ENCODE measurements around the gene JMJD4.

Gene JMJD4

GRCh38 chr1:227765261-227766014 lies 30.3 kb upstream of the JMJD4 start:
- intact Hi-C loops (cut with DNase I; ENCODE audit: low total_unique reads), result loop anchor here (10.0 kb wide), 1 partner anchor 319 kb away; the partner anchor contains the start of gene ARF1
- TF ChIP-seq CTCF (IDR thresholded peaks at IDR 0.05), result no peak
- Histone ChIP-seq H3K4me1 (peaks cover 0 to 16% (median 6%) of the 10 kb centered on the region in 4 donors), H3K9me3 (no peaks in the 10 kb centered on the region), H3K27me3 (no peaks in the 10 kb centered on the region), H3K36me3 (peaks cover 27 to 85% (median 50%) of the 10 kb centered on the region in 3 donors), H3K4me3 (no peak overlapping the region), H3K27ac (no peak overlapping the region)
- no peak for DNase-seq

GRCh38 chr1:227764019-227764391 lies 28.9 kb upstream of the JMJD4 start:
- H3K9me3 ChIP-seq, result no peaks in the 10 kb centered on the region
- peaks cover 0 to 16% (median 6%) of the 10 kb centered on the region in 4 donors for H3K4me1 ChIP-seq
- H3K27me3 ChIP-seq, result no peaks in the 10 kb centered on the region
- H3K36me3 ChIP-seq, result peaks cover 34 to 85% (median 51%) of the 10 kb centered on the region in 3 donors
- H3K4me3 ChIP-seq, result no peak overlapping the region
- DNase-seq, result no peak
- TF ChIP-seq CTCF (IDR thresholded peaks at IDR 0.05), result no peak
- H3K27ac ChIP-seq, result no peak overlapping the region
- intact Hi-C loops (cut with DNase I; ENCODE audit: low total_unique reads), result loop anchor here (5.0 to 10.0 kb wide), 2 partner anchors 183 to 321 kb away; partner anchors contain the start of genes ARF1 and WNT9A

GRCh38 chr1:227763246-227764018 lies 28.3 kb upstream of the JMJD4 start:
- no peaks in the 10 kb centered on the region for H3K27me3 ChIP-seq
- H3K4me1 ChIP-seq, result peaks cover 0 to 16% (median 6%) of the 10 kb centered on the region in 4 donors
- H3K4me3 ChIP-seq, result no peak overlapping the region
- DNase-seq, result no peak
- H3K36me3 ChIP-seq, result peaks cover 36 to 82% (median 48%) of the 10 kb centered on the region in 3 donors
- intact Hi-C loops (cut with DNase I; ENCODE audit: low total_unique reads), result loop anchor here (5.0 to 10.0 kb wide), 2 partner anchors 184 to 321 kb away; partner anchors contain the start of genes ARF1 and WNT9A
- TF ChIP-seq CTCF (IDR thresholded peaks at IDR 0.05), result no peak
- H3K27ac ChIP-seq, result no peak overlapping the region
- H3K9me3 ChIP-seq, result no peaks in the 10 kb centered on the region

- Histone ChIP-seq H3K9me3 (no peaks in the 10 kb centered on the region), H3K27me3 (no peaks in the 10 kb centered on the region), H3K4me3 (no peak overlapping the region), H3K4me1 (peaks cover 0 to 16% (median 6%) of the 10 kb centered on the region in 4 donors), H3K36me3 (peaks cover 27 to 71% (median 38%) of the 10 kb centered on the region in 3 donors), H3K27ac (no peak overlapping the region)
- intact Hi-C loops (cut with DNase I; ENCODE audit: low total_unique reads), result loop anchor here (5.0 to 10.0 kb wide), 2 partner anchors 185 to 322 kb away; partner anchors contain the start of genes ARF1 and WNT9A
- DNase-seq, result peak; percentile 72 to 85
- peak; percentile 69 to 82 for TF ChIP-seq CTCF (IDR thresholded peaks at IDR 0.05)
Measured at GRCh38 chr1:227762231-227762911, 27.3 kb upstream of the JMJD4 start.

- Histone ChIP-seq H3K4me1 (peaks cover 0 to 16% (median 6%) of the 10 kb centered on the region in 4 donors), H3K9me3 (no peaks in the 10 kb centered on the region), H3K36me3 (peaks cover 21 to 65% (median 31%) of the 10 kb centered on the region in 3 donors), H3K27ac (no peak overlapping the region), H3K27me3 (no peaks in the 10 kb centered on the region), H3K4me3 (no peak overlapping the region)
- intact Hi-C loops (cut with DNase I; ENCODE audit: low total_unique reads), result loop anchor here (5.0 to 10.0 kb wide), 2 partner anchors 186 to 323 kb away; partner anchors contain the start of genes ARF1 and WNT9A
- no peak for DNase-seq
- TF ChIP-seq CTCF (IDR thresholded peaks at IDR 0.05), result no peak
Measured at GRCh38 chr1:227761621-227762230, 26.6 kb upstream of the JMJD4 start.

All from tibial artery (tissue), 4 donors.